ENCODE data around the gene KITLG.

DNA sequence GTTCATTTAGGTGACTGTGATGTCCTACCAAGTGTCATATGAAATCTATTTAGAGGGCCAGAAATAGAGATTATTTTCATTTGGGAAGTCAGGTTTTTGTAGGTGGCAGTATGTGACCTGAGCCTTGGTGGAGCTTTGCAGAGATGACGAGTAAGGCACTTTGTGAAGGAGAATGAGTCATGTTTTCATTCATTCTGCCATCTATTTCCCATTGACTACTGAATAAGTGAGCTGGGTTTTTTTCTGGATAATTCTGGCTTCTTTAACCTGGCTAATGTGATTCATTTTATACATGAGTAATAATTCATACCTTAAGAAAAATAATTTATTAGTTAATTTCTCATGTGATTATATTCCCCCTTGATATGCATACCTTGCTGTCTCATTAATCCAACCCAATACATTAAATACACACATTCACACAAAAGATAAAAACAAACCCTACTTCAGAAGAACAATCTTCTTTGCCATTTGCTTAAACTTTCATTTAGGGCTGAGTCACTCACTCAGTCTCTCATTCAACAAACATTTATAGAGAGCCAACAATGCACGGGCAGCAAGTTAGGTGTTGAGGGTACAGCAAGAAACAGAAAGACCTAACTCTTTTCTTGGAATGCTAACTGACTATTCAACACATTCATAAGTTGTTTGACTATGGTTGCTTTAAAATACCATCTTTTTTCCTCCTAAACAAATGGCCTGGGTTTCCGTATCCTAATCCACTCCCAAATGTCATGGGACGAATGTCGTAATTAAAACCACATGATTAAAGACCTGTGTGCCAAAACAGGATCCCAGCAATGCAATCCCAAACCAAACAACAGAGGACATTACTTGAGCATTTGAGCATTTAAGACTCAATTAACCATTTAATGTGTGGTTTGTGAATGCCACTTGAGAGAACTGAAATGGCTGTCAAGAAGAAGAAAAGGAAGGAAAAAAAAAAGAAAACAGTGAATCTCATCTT lies 78.0 kb downstream of the KITLG start:
- TF ChIP-seq, protein P1, sequence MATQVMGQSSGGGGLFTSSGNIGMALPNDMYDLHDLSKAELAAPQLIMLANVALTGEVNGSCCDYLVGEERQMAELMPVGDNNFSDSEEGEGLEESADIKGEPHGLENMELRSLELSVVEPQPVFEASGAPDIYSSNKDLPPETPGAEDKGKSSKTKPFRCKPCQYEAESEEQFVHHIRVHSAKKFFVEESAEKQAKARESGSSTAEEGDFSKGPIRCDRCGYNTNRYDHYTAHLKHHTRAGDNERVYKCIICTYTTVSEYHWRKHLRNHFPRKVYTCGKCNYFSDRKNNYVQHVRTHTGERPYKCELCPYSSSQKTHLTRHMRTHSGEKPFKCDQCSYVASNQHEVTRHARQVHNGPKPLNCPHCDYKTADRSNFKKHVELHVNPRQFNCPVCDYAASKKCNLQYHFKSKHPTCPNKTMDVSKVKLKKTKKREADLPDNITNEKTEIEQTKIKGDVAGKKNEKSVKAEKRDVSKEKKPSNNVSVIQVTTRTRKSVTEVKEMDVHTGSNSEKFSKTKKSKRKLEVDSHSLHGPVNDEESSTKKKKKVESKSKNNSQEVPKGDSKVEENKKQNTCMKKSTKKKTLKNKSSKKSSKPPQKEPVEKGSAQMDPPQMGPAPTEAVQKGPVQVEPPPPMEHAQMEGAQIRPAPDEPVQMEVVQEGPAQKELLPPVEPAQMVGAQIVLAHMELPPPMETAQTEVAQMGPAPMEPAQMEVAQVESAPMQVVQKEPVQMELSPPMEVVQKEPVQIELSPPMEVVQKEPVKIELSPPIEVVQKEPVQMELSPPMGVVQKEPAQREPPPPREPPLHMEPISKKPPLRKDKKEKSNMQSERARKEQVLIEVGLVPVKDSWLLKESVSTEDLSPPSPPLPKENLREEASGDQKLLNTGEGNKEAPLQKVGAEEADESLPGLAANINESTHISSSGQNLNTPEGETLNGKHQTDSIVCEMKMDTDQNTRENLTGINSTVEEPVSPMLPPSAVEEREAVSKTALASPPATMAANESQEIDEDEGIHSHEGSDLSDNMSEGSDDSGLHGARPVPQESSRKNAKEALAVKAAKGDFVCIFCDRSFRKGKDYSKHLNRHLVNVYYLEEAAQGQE (IDR thresholded peaks at IDR 0.05; ENCODE audit: low read depth): no peak
- no peak for TF ChIP-seq RAD21 (IDR thresholded peaks at IDR 0.05; ENCODE audit: low read depth)

Data from HCT116 (cell line).